ENCODE data around the gene KIAA1755. TPM values are rescaled to one million over a fixed set of nuclear protein-coding genes. Genes with fewer than 3 reads are reported as not detected.

Gene KIAA1755
- total and polyA plus RNA-seq, 9 of the 15 experiments (the other 6 are each of a cell fraction or from before 2014, with no cell fraction given): not detected

- TF ChIP-seq, protein P1, sequence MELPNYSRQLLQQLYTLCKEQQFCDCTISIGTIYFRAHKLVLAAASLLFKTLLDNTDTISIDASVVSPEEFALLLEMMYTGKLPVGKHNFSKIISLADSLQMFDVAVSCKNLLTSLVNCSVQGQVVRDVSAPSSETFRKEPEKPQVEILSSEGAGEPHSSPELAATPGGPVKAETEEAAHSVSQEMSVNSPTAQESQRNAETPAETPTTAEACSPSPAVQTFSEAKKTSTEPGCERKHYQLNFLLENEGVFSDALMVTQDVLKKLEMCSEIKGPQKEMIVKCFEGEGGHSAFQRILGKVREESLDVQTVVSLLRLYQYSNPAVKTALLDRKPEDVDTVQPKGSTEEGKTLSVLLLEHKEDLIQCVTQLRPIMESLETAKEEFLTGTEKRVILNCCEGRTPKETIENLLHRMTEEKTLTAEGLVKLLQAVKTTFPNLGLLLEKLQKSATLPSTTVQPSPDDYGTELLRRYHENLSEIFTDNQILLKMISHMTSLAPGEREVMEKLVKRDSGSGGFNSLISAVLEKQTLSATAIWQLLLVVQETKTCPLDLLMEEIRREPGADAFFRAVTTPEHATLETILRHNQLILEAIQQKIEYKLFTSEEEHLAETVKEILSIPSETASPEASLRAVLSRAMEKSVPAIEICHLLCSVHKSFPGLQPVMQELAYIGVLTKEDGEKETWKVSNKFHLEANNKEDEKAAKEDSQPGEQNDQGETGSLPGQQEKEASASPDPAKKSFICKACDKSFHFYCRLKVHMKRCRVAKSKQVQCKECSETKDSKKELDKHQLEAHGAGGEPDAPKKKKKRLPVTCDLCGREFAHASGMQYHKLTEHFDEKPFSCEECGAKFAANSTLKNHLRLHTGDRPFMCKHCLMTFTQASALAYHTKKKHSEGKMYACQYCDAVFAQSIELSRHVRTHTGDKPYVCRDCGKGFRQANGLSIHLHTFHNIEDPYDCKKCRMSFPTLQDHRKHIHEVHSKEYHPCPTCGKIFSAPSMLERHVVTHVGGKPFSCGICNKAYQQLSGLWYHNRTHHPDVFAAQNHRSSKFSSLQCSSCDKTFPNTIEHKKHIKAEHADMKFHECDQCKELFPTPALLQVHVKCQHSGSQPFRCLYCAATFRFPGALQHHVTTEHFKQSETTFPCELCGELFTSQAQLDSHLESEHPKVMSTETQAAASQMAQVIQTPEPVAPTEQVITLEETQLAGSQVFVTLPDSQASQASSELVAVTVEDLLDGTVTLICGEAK (IDR thresholded peaks at IDR 0.05): no peak
- TF ChIP-seq, protein P1 (CRISPR knock-in tag; IDR thresholded peaks at IDR 0.05): no peak
- no peak for TF ChIP-seq CHD4 (IDR thresholded peaks at IDR 0.05; ENCODE audit: insufficient read depth, insufficient replicate concordance, low read depth, low read length, poor library complexity, severe bottlenecking)
Observed at GRCh38 chr20:38220587-38221118, 39.9 kb downstream of the KIAA1755 start (continued).

Measured in K562 (cell line).